ENCODE results near the gene ARMC5.

Gene ARMC5

DNA sequence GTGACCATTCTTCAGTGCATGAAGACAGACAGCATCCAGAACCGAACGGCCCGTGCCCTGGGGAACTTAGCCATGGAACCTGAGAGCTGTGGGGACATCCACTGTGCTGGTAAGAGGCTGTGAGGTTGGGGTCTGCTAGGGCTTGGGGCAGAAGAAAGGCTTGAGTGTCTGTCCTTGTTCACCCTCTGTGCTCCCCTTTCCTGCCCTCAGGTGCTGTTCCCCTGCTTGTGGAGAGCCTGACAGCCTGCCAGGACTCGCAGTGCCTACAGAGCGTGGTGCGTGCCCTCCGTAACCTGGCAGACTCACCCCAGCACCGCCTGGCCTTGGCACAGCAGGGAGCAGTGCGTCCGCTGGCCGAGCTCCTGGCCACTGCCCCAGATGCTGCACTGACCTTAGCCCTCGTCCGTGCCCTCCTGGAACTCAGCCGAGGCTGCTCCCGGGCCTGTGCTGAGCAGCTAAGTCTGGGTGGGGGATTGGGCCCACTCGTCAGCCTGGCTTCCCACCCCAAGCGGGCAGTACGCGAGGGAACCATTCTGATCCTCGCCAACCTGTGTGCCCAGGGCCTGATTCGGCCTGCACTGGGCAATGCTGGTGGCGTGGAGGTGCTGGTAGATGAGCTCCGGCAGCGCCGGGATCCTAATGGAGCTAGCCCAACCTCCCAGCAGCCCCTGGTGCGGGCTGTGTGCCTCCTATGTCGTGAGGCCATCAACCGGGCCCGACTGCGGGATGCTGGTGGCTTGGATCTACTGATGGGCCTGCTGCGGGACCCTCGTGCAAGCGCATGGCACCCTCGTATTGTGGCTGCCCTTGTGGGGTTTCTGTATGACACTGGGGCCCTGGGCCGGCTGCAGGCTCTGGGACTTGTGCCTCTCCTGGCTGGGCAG is 2.9 kb downstream of the ARMC5 start:
- no peak for DNase-seq

DNA sequence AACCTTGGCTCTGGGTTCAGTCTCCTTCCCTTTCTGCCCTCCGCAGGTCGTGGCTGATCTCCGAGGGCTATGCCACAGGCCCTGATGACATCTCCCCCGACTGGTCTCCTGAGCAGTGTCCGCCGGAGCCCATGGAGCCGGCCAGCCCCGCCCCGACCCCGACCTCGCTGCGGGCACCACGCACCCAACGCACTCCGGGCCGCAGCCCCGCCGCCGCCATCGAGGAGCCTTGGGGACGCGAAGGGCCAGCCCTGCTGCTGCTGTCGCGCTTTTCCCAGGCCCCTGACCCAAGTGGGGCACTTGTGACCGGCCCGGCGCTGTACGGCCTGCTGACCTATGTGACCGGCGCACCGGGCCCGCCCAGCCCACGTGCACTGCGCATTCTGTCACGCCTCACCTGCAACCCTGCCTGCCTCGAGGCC is 5.1 kb downstream of the ARMC5 start:
- DNase-seq, result no peak

DNA sequence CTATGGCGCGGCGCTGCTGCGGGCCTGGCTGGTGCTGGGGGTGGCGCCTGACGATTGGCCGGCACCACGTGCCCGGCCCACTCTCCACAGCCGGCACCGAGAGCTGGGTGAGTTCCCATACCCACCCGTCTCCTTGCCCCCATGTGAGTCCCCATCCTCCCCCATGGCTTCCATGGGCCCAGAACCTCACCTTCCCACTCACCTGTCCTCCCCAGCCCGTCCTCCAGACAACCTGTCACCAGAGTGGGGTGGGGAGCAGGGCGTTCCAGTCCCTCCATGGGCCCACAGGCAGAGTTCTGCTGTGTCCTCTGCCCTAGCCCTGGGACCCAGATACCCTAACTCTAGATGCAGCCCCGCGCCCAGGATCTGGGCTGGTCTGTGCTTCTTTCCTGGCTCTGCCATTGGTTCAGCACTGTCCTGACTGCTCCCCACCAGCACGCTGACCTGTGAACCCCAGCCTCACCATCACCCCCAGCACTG is 5.5 kb downstream of the ARMC5 start:
- DNase-seq, result no peak

DNA sequence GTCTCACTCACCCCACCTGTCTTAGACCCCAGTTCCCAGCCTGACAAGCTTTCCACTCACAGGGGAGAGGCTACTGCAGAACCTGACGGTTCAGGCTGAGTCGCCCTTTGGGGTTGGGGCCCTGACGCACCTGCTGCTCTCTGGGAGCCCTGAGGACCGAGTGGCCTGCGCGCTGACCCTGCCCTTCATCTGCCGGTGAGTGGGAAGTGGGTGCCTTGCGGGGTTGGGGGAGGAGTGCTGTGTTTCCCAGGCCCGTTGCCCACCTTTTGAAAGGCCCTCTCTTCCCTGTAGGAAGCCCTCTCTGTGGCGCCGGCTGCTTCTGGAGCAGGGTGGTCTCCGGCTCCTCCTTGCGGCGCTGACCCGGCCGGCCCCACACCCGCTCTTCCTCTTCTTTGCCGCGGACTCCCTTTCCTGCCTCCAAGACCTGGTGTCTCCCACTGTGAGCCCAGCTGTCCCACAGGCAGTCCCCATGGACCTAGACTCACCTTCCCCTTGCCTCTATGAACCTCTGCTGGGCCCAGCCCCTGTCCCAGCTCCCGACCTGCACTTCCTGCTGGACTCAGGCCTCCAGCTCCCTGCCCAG is 6.6 kb downstream of the ARMC5 start:
- DNase-seq, result no peak

DNA sequence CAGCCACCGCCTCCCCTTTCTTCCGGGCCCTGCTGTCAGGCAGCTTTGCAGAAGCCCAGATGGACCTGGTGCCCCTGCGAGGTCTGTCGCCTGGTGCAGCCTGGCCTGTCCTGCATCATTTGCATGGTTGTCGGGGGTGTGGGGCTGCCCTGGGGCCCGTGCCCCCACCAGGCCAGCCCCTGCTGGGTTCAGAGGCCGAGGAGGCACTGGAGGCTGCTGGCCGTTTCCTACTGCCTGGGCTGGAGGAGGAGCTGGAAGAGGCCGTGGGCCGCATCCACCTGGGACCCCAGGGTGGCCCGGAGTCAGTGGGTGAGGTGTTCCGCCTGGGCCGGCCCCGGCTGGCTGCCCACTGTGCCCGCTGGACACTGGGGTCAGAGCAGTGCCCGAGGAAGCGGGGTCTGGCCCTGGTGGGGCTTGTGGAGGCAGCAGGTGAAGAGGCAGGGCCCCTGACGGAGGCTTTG is 7.1 kb downstream of the ARMC5 start:
- DNase-seq, result no peak

DNA sequence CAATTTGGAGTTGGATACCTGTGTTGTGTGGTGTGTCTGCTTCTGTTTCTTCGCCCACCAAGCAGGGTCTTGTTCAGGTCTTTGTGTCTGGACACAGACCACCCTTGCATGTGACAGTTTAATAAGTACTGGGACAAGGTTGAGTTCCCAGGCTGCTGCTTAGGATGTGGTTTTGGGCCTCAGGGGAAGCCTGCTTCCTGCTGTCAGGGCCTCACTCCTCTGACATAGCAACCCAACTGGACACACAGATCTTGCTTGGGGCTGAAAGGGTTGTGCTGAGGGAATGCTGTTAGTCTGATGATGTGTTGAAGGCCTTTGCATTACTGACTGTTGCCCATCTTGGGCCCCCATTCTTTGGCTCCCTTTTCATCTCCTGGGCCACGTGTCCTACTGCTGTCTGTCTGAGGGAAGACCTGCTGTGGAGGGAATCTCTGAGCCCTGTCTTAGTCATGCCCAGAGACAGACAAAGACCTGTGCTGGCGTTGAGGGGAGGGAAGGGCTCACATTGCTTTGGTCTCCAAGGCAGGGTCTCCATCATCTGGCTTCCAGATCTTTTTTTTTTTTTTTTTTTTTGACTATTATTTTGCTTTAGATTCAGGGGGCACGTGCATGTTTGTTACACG is 8.0 kb downstream of the ARMC5 start:
- DNase-seq, result no peak

DNA sequence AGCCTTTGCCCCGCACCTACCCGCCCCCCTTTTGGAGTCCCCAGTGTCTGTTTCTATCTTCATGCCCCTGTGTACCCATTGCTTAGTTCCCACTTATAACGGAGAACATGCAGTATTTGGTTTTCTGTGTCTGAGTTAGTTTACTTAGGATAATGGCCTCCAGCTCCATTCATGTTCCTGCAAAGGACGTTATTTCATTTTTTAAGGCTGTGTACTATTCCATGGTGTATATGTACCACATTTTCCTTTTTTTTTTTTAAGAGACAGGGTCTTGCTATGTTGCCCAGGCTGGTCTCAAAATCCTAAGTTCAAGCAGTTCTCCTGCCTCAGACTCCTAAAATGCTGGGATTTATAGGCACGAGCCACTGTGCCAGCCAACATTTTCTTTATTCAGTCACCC is 8.6 kb downstream of the ARMC5 start:
- no peak for DNase-seq

DNA sequence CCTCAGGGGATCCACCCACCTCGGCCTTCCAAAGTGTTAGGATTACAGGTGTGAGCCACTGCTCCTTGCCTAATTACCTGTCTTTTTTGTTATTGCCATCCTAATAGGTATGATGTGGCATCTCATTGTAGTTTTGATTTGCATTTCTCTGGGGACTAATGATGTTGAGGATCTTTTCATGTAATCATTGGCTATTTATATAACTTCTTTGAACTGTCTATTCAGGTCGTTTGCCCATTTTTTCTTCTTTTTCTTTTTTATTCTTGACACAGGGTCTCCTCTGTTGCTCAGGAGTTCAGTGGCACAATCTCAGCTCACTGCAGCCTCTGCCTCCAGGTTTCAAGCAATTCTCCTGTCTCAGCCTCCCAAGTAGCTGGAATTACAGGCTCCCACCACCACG is 11.3 kb downstream of the ARMC5 start:
- no peak for DNase-seq

DNA sequence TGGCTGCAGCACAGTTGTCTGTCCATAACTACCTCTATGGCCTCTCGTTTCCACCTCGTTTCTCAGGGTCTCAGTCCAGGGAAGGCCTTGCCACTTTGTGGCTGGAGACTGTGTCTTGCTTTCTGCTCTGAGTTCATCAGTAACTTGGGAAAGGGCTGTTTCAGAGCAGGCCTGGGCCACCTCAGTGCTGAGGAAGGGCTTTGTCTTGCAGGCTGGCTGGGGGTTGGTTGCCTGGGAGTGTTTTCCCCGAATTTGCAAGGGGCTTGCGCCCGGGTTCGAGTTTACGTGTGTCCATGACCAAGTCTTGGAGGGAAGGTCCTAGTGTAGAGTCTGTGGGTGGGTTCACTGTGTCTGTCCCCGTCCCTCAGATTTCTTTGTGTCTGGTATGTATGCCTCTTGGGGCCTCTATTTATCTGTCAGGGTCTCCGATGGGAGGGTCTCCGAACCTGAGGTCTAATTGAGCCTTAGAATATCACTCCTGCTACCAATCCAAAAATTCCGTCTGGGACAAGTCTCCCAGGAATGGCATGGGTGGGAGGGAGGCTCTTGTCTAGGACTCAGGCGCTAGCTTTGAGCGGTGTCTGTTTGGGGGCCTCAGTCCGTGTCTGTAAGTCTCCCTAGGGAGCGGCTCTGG is 12.1 kb downstream of the ARMC5 start:
- no peak for DNase-seq

DNA sequence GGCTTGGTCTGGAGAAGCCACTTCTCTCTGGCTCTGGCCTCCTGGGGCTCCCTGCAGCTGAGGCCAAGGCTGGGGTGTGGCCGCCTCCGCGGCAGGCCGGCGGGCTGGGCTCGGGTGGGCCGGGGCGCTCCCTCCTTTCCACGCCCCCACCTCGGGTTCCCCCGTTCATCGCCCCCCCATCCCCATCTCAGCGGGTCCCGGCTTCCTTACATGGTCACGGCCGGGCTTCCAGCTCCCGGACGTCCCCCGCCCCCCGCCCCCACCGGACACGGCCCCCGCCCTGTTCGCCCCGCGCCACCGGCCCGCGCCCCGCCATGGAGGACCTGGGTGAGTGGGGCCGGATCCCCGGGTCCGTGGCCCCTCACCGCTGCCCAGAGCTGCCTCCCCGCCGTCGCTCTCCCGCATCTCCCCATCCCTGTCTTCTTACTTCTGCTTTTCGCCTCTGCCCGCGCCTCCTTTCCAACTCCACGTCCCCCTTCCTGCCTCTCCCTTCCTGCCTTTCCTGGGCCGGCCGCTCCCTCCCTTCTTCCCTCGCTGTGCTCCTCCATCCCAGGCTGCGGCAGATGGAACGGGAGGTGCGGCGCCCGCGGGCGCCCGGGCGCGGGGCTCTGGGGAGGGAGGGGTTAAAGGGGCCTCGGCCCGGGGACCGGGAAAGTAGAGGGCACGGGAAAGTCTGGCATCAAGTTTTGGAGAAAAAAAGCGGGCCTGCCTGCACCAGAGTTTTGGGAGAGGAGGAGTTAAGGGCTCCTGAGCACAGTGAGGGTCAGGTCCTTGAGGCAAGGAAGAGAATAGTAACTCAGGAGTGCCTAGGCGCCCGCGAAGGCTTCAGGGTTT is 12.8 kb downstream of the ARMC5 start, which contains the start of gene TGFB1I1:
Gene TGFB1I1 (plus strand): TSS at position 278 of the 834 bp plus-strand sequence. CDS start 37 bp downstream, at position 315.
- no peak for DNase-seq

DNA sequence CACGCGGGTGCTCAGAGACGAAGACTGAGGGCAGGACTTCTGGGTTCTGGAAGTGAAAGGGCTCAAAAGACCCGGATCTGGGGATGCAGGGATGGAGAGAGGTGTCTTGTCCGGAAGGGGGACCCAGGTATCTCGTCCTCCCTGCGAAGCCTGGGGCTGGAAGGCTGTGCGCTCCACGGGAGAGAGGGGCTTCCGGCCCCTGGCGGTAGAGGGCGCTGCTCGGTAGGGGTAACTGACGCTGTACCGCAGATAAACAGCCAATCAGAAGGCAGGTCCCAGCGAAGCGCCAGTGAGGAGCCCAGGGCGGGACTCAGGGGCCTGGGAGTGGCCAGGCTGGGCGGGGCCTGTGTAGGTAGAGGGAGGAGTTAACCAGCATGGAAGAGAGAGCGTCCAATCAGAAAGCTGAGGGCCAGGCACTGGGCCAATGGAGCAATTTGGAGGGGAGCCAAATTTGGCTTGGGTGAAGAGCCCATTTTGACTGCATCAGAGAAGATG is 13.5 kb downstream of the ARMC5 start:
- peak in 1 of 2 experiments; percentile 11 for DNase-seq

DNA sequence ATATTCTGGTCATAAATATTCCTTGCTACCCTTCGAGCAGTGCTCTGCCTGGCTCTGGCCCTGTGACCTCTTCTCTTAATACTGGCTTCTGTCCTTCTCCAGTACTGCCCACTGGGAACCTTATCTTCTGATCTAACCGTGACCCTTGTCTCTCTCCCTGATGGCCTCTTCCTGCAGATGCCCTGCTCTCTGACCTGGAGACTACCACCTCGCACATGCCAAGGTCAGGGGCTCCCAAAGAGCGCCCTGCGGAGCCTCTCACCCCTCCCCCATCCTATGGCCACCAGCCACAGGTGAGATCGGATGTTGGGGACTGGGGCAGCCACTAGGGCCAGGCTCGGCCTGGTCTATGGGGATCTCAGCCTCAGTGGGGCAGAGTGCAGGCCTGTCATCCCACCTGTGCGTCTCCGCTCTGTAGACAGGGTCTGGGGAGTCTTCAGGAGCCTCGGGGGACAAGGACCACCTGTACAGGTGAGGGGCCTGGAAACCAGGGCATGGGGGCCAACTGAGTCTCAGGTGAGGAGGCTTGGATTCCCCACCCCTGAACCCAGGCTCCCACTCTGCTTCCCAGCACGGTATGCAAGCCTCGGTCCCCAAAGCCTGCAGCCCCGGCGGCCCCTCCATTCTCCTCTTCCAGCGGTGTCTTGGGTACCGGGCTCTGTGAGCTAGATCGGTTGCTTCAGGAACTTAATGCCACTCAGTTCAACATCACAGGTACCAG is 14.1 kb downstream of the ARMC5 start:
- DNase-seq, result no peak

DNA sequence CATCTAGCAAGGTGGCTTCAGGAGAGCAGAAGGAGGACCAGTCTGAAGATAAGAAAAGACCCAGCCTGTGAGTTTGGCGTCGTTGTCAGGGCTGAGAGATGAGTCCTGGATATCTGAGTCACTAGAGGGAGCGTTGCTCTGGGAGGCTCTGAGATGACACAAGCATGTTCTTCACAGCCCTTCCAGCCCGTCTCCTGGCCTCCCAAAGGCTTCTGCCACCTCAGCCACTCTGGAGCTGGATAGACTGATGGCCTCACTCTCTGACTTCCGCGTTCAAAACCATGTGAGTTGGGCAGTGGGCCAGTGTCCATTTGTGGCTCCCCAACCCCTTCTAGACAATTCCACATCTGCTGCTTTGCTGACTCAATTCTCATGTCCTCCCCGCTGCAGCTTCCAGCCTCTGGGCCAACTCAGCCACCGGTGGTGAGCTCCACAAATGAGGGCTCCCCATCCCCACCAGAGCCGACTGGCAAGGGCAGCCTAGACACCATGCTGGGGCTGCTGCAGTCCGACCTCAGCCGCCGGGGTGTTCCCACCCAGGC is 14.9 kb downstream of the ARMC5 start:
- DNase-seq, result no peak

DNA sequence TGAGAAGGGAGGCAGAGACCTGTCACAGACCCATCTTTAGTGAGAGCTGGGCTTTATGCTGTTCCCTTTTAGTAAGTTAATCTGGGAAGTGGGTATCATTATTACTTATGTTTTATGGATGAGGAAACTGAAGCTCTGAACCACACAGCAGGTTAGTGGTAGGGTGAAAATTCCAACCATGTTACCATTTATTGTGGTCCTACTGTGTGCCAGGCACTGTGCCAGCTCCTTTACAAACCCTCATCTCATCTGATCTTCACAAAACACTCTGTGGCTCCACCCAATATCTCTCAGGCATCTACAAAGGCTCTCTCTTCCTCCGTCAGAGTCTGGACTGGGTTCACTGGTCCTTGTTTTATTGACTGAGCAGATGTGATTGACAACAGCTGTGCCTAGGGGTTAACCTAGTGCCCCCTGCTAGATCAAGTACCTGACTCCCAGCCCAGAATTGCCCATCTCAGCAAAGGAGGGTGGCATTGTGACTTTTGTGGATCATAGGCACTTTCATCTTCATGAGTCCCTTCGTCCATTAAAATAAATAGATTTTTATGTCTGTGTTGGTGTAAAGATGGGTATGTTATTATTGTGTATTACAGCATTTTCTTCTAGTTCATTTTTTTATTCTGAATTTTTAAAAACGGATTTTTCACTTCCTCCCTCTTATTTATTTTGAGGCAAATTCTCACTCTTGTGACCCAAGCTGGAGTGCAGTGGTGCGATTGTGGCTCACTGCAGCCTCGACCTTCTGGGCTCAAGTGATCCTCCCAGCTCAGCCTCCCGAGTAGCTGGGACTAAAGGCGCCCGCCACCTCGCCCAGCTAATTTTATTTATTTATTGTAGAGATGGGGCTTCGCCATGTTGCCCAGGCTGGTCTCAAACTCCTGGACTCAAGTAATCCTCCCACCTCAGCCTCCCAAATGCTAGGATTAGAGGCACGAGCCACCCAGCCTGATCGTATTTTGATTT is 15.8 kb downstream of the ARMC5 start:
- DNase-seq, result no peak

DNA sequence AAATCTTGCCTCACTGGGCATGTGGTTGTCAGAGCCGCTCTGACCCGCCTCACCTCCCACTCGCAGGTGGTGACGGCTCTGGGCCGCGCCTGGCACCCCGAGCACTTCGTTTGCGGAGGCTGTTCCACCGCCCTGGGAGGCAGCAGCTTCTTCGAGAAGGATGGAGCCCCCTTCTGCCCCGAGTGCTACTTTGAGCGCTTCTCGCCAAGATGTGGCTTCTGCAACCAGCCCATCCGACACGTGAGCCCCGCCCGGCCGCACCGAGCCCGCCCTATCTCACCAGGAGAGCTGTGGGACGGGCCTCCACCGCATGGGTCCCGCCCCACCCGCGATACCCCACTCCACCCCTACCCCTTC is 16.6 kb downstream of the ARMC5 start:
- no peak for DNase-seq

DNA sequence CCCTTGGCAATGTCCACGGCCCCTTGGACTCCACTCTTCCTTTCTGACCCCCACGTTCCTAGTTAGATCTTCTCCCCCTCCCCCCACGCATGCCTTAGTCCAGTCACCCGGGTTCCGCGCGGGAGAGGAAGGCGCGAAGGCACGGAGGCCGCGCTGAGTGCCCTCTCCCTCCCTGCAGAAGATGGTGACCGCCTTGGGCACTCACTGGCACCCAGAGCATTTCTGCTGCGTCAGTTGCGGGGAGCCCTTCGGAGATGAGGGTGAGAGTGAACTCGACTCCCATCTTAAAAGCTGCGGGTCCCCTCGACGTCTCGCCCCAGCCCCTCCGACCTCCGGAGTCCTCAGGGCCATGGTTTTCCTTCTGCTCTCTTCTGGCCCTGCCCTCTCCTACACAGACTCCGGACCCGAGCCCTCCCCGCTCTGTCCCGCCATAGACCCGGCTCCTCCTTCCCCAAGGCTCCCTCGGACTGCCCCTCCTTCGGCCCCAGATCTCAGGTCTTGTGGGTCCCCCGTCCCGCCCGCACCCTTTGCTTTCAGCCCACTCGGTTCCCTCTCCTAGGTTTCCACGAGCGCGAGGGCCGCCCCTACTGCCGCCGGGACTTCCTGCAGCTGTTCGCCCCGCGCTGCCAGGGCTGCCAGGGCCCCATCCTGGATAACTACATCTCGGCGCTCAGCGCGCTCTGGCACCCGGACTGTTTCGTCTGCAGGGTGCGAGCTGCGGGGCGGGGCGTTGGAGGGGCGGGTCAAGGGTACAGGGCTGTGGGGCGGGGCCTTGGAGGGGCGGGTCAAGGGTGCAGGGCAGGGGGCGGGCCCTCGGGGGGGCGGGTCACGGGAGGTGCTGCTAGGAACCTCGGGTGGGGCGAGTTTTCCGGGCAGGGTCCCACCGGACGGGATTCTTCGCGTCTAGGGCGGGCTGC is 17.3 kb downstream of the ARMC5 start:
- no peak for DNase-seq

DNA sequence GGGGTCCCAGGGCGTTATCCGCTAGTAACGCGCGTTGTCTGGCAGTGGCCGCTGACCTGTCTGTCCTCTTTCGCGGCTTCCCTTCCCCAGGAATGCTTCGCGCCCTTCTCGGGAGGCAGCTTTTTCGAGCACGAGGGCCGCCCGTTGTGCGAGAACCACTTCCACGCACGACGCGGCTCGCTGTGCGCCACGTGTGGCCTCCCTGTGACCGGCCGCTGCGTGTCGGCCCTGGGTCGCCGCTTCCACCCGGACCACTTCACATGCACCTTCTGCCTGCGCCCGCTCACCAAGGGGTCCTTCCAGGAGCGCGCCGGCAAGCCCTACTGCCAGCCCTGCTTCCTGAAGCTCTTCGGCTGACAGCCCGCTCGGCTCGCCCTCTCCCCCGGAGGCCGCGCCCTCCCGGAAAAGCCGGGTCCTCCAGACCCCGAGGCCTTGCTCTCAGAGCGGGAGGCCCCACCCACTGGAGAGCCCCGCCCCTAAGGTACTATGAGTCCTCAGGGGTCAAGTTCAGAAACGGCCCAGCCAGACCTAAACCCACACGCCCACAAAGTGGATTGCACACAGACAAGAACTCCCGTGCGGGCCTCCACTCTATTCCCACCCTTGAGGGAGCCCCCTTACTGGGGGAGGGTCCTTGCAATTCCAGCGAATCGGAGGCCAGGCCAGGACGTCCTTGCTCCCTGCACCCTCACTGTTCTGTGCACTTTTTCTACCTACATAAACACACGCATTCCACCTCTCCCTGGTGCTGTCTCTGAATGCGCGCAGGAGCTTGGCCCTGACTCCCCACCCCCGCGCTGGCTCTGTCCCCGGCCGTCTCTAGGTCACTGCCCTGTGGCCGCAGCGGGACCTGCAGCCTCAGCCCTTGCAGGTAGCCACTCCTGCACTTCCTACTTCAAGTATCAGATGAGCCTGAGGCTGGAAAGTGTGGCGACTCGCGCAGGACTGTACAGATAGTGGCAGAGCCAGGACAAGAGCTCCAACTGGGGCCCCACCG is 18.2 kb downstream of the ARMC5 start:
- no peak for DNase-seq
